Globus pallidus (tissue), 1 donor: ENCODE measurements around the gene MUC12.
"Not testable (repeated sequence)": the region's sequence is repeated elsewhere in the genome, so short reads cannot be mapped to it uniquely, and the experiment has no call there.

Experiments
- DNase-seq: peaks from one replicate; pipeline ENCODE4 v3.0.0-alpha.2; 2015; ENCODE audit warnings: low spot score

Gene MUC12

GRCh38 chr7:100969066-100969615 is at the start of gene MUC12:
Gene MUC12, plus strand, starts transcription at chr7:100969565. Its CDS starts 58 bp downstream, at chr7:100969623.
- no peak for DNase-seq

- not testable (repeated sequence) for DNase-seq
Observed at GRCh38 chr7:100919779-100920437, 49.5 kb upstream of the MUC12 start.

GRCh38 chr7:100921039-100921438 is 48.3 kb upstream of the MUC12 start:
- DNase-seq: no peak

- DNase-seq: not testable (repeated sequence)
Observed at GRCh38 chr7:100923616-100924015, 45.7 kb upstream of the MUC12 start.

- DNase-seq: no peak
Observed at GRCh38 chr7:100929808-100930174, 39.6 kb upstream of the MUC12 start.

- no peak for DNase-seq
Observed at GRCh38 chr7:100933734-100934133, 35.6 kb upstream of the MUC12 start.

GRCh38 chr7:100935381-100935780 is 34.0 kb upstream of the MUC12 start:
- not testable (repeated sequence) for DNase-seq

GRCh38 chr7:100936167-100936566 is 33.2 kb upstream of the MUC12 start:
- not testable (repeated sequence) for DNase-seq

- DNase-seq: no peak
Observed at GRCh38 chr7:100942045-100942774, 27.2 kb upstream of the MUC12 start.

- DNase-seq: no peak
Observed at GRCh38 chr7:100943693-100944092, 25.7 kb upstream of the MUC12 start.

- DNase-seq: no peak
Observed at GRCh38 chr7:100944138-100944537, 25.2 kb upstream of the MUC12 start.

GRCh38 chr7:100946111-100946510 is 23.3 kb upstream of the MUC12 start:
- DNase-seq: no peak

- DNase-seq: no peak
Observed at GRCh38 chr7:100946766-100947365, 22.5 kb upstream of the MUC12 start.

- no peak for DNase-seq
Observed at GRCh38 chr7:100947792-100948191, 21.6 kb upstream of the MUC12 start.

- no peak for DNase-seq
Observed at GRCh38 chr7:100949227-100949932, 20.0 kb upstream of the MUC12 start, which contains the start of gene MUC3A. Gene MUC3A, plus strand, starts transcription at chr7:100949534. Its CDS starts 91 bp downstream, at chr7:100949625.

GRCh38 chr7:100949933-100950443 is 19.4 kb upstream of the MUC12 start:
- no peak for DNase-seq

- DNase-seq: no peak
Observed at GRCh38 chr7:100951172-100951571, 18.2 kb upstream of the MUC12 start.

GRCh38 chr7:100951888-100952560 is 17.3 kb upstream of the MUC12 start:
- no peak for DNase-seq

- no peak for DNase-seq
Observed at GRCh38 chr7:100952641-100953040, 16.7 kb upstream of the MUC12 start.

GRCh38 chr7:100957832-100958421 is 11.4 kb upstream of the MUC12 start:
- no peak for DNase-seq

GRCh38 chr7:100959894-100960293 is 9.5 kb upstream of the MUC12 start:
- no peak for DNase-seq
